Urinary bladder (tissue), 4 donors: ENCODE results near the gene NUPR1. TPM values are rescaled to one million over a fixed set of nuclear protein-coding genes. Genes with fewer than 3 reads are reported as not detected.
"Not testable (repeated sequence)": the region's sequence is repeated elsewhere in the genome, so short reads cannot be mapped to it uniquely, and the experiment has no call there.

Experiments
- DNase-seq: peaks from one replicate; pipeline ENCODE4 v3.0.0-alpha.2; 2015; ENCODE audit errors: extremely low spot score
- H3K27ac ChIP-seq: one replicate; pipeline ENCODE4 v1.5.1; 2013; ENCODE audit warnings: low read depth, mild to moderate bottlenecking, moderate library complexity
- H3K36me3 ChIP-seq: one replicate; pipeline ENCODE4 v1.6.1; 2013; ENCODE audit warnings: mild to moderate bottlenecking, moderate library complexity; ENCODE audit not compliant: insufficient read depth
- H3K4me1 ChIP-seq: one replicate; pipeline ENCODE4 v1.6.1; 2013; ENCODE audit warnings: mild to moderate bottlenecking, moderate library complexity; ENCODE audit not compliant: insufficient read depth
- H3K4me3 ChIP-seq: one replicate; pipeline ENCODE4 v1.5.1; 2013; ENCODE audit warnings: low read depth, low read length
- WGBS: extraction: QIAGEN DNeasy Blood & Tissue Kit; methylation state at CpG from one replicate; pipeline ENCODE4 v1.1.7; 2013; 5-methylcytosine and 5-hydroxymethylcytosine counted together
- polyA plus RNA-seq: library from polyadenylated mRNA; stranded (reverse); fragments of 200-250 nt; gene quantifications from one replicate; pipeline ENCODE4 v1.2.3, GENCODE V29; 2013
- total RNA-seq: library from RNA; depleted of rRNA; stranded (reverse); fragments of >200 nt; gene quantifications from one replicate; pipeline ENCODE4 v1.2.3, GENCODE V29; 2014
- donor health status: healthy with polysubstance abuse.
- donor health status: healthy.

Gene NUPR1
- total and polyA plus RNA-seq, 2 donors = 4.1 to 549 TPM

GRCh38 chr16:28494121-28494851 is 44.5 kb downstream of the NUPR1 start, which contains the start of gene APOBR:
Gene APOBR (plus strand): TSS chr16:28494643. CDS start chr16:28494682, 39 bp downstream.
- no peaks in the 10 kb centered on the region for H3K36me3 ChIP-seq
- H3K27ac ChIP-seq = peak within 1 kb of the TSS; percentile 68
- DNase-seq = no peak
- no peaks in the 10 kb centered on the region for H3K4me1 ChIP-seq
- H3K4me3 ChIP-seq = no peak within 1 kb of the TSS
- WGBS = 64% methylated on average over 12 of the region's 12 CpGs

DNA sequence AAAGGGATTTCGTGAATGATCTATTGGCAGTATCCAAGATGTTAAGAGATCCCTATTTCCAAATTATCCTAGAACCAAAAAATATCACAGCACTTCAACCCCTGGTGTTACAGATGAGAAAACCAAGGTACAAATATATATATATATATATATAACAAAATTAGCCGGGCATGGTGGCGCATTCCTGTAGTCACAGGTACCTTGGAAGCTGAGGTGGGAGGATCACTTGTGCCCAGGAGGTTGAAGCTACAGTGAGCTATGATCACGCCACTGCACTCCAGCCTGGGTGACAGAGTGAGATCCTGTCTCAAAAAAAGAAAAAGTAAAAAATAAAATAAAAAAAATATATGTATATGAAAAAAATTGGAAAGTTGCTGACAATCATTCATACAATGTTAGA is 46.3 kb downstream of the NUPR1 start:
- Histone ChIP-seq H3K36me3 (no peaks in the 10 kb centered on the region), H3K27ac (no peak overlapping the region), H3K4me1 (no peaks in the 10 kb centered on the region), H3K4me3 (no peak overlapping the region)
- 52% methylated on average over 4 of the region's 4 CpGs for WGBS
- DNase-seq = no peak

GRCh38 chr16:28491970-28492474 is 46.8 kb downstream of the NUPR1 start, which contains the start of gene CLN3:
Gene CLN3 (minus strand): TSS chr16:28492074. CDS start chr16:28491759, 315 bp downstream.
- no peaks in the 10 kb centered on the region for H3K4me1 ChIP-seq
- peak within 1 kb of the TSS; percentile 95 for H3K27ac ChIP-seq
- peak within 1 kb of the TSS; percentile 91 for H3K4me3 ChIP-seq
- H3K36me3 ChIP-seq = no peaks in the 10 kb centered on the region
- peak; percentile 95 for DNase-seq
- under 1% methylated on average over 21 of the region's 21 CpGs for WGBS

- WGBS = under 1% methylated on average over 42 of the region's 42 CpGs
- H3K27ac ChIP-seq = peak overlapping the region; percentile 95
- H3K4me3 ChIP-seq = peak overlapping the region; percentile 91
- H3K4me1 ChIP-seq = no peaks in the 10 kb centered on the region
- no peaks in the 10 kb centered on the region for H3K36me3 ChIP-seq
- no peak for DNase-seq
Observed at GRCh38 chr16:28491230-28491969, 47.4 kb downstream of the NUPR1 start.

- DNase-seq = no peak
- 100% methylated on average over 5 of the region's 5 CpGs for WGBS
- H3K4me1 ChIP-seq = no peaks in the 10 kb centered on the region
- H3K27ac ChIP-seq = no peak overlapping the region
- no peak overlapping the region for H3K4me3 ChIP-seq
- peaks cover 2% of the 10 kb centered on the region for H3K36me3 ChIP-seq
Observed at GRCh38 chr16:28486266-28486665, 52.5 kb downstream of the NUPR1 start.

DNA sequence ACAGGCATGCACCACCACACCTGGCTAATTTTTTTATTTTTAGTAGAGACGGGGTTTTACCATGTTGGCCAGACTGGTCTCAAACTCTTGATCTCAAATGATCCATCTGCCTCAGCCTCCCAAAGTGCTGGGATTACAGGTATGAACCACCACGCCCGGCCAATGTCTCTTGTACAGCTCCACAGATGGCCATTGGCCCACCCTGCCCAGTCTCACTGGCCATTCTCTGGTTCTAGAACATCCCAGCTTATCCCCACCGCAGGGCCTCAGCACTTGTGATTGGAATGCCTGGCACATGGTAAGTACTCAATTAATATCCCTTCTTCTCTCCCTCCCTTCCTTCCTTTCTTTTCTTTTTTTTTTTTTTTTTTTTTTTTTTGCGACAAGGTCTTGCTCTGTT is 55.4 kb downstream of the NUPR1 start:
- H3K27ac ChIP-seq, DNase-seq, H3K36me3 ChIP-seq, H3K4me3 ChIP-seq, H3K4me1 ChIP-seq: not testable (repeated sequence)
- 93% methylated on average over 5 of the region's 5 CpGs for WGBS

Other genes starting within 250 kb of the NUPR1 start
- 0.21 TPM for gene SBK1, start 246.4 kb downstream of the NUPR1 start, total RNA-seq
- gene SBK1, start 246.4 kb downstream of the NUPR1 start, polyA plus RNA-seq = 0.16 TPM
- 4.1 TPM for gene NPIPB6, start 175.5 kb downstream of the NUPR1 start, total RNA-seq
- gene NPIPB6, start 175.5 kb downstream of the NUPR1 start, polyA plus RNA-seq = 0.81 TPM
- 23.0 TPM for gene EIF3CL, start 135.1 kb downstream of the NUPR1 start, total RNA-seq
- gene EIF3CL, start 135.1 kb downstream of the NUPR1 start, polyA plus RNA-seq = 89.4 TPM
- not detected for gene NPIPB7, start 66.6 kb downstream of the NUPR1 start, total RNA-seq
- gene NPIPB7, start 66.6 kb downstream of the NUPR1 start, polyA plus RNA-seq = not detected
- gene CLN3, start 46.9 kb downstream of the NUPR1 start, total RNA-seq = 10.7 TPM
- gene CLN3, start 46.9 kb downstream of the NUPR1 start, polyA plus RNA-seq = 32.2 TPM
- gene APOBR, start 44.3 kb downstream of the NUPR1 start, total RNA-seq = 0.69 TPM
- gene APOBR, start 44.3 kb downstream of the NUPR1 start, polyA plus RNA-seq = 4.2 TPM
- gene IL27, start 32.1 kb downstream of the NUPR1 start, total RNA-seq = not detected
- 0.08 TPM for gene IL27, start 32.1 kb downstream of the NUPR1 start, polyA plus RNA-seq
- gene SGF29, start 14.9 kb upstream of the NUPR1 start, total RNA-seq = 13.9 TPM
- 42.7 TPM for gene SGF29, start 14.9 kb upstream of the NUPR1 start, polyA plus RNA-seq
- 0.21 TPM for gene SULT1A2, start 58.1 kb upstream of the NUPR1 start, total RNA-seq
- gene SULT1A2, start 58.1 kb upstream of the NUPR1 start, polyA plus RNA-seq = 1.3 TPM
- 8.2 TPM for gene SULT1A1, start 71.1 kb upstream of the NUPR1 start, total RNA-seq
- 15.6 TPM for gene SULT1A1, start 71.1 kb upstream of the NUPR1 start, polyA plus RNA-seq
- 2.0 TPM for gene NPIPB8, start 99.1 kb upstream of the NUPR1 start, total RNA-seq
- gene NPIPB8, start 99.1 kb upstream of the NUPR1 start, polyA plus RNA-seq = not detected
- gene EIF3C, start 172.5 kb upstream of the NUPR1 start, total RNA-seq = 82.3 TPM
- gene EIF3C, start 172.5 kb upstream of the NUPR1 start, polyA plus RNA-seq = 323 TPM
- gene NPIPB9, start 212.8 kb upstream of the NUPR1 start, total RNA-seq = 9.3 TPM
- 0.35 TPM for gene NPIPB9, start 212.8 kb upstream of the NUPR1 start, polyA plus RNA-seq